SK-N-SH (cell line): ENCODE data around the gene EFCAB6.

Source experiments
- CTCF ChIP-seq: fragments of 200-600 bp; sonication (generic); IDR thresholded peaks from 2 replicates; pipeline ENCODE4 v1.6.1; 2017; ENCODE audit warnings: antibody characterized with exemption, mild to moderate bottlenecking, moderate library complexity
- EP300 ChIP-seq, 2 experiments: IDR thresholded peaks; 2 replicates each; pipeline versions ENCODE4 v1.4.0 to v1.6.1; 2012; ENCODE audit warnings: borderline replicate concordance in 1 of 2, low read depth in 1 of 2, low read length in 1 of 2
- EZH2phosphoT487 ChIP-seq: fragments of 200-600 bp; sonication (generic); IDR thresholded peaks from 2 replicates; pipeline ENCODE4 v1.6.1; 2017; ENCODE audit warnings: low read depth, mixed run types, mild to moderate bottlenecking, antibody characterized with exemption, moderate library complexity, borderline replicate concordance
- FOXJ3 ChIP-seq: sonication (generic); formaldehyde crosslinking; IDR thresholded peaks from 2 replicates; pipeline ENCODE4 v1.5.1; 2020; ENCODE audit warnings: mild to moderate bottlenecking, missing genetic modification reagents
- GABPA ChIP-seq: IDR thresholded peaks from 2 replicates; pipeline ENCODE4 v1.4.0; 2012; ENCODE audit warnings: low read depth, mild to moderate bottlenecking
- NFIC ChIP-seq: IDR thresholded peaks from 2 replicates; pipeline ENCODE4 v1.4.0; 2012; ENCODE audit warnings: borderline replicate concordance
- RAD21 ChIP-seq: IDR thresholded peaks from 2 replicates; pipeline ENCODE4 v1.6.1; 2012; ENCODE audit warnings: mild to moderate bottlenecking, low read length
- RCOR1 ChIP-seq: fragments of 150-350 bp; IDR thresholded peaks from 2 replicates; pipeline ENCODE4 v1.6.1; 2017; ENCODE audit warnings: antibody characterized with exemption, low read length
- REST ChIP-seq: IDR thresholded peaks from 2 replicates; pipeline ENCODE4 v1.6.1; 2012; ENCODE audit warnings: mild to moderate bottlenecking, low read depth, low read length, moderate library complexity
- RFX5 ChIP-seq: IDR thresholded peaks from 2 replicates; pipeline ENCODE4 v1.6.1; 2012; ENCODE audit warnings: mild to moderate bottlenecking, improper control_type of control experiment, low read length
- SIN3A ChIP-seq: IDR thresholded peaks from 2 replicates; pipeline ENCODE4 v1.6.1; 2012; ENCODE audit warnings: low read depth, mild to moderate bottlenecking, low read length, moderate library complexity, borderline replicate concordance
- SMC3 ChIP-seq: IDR thresholded peaks from 2 replicates; pipeline ENCODE4 v1.6.1; 2012; ENCODE audit warnings: low read depth, low read length, improper control_type of control experiment
- USF1 ChIP-seq: IDR thresholded peaks from 2 replicates; pipeline ENCODE4 v1.4.0; 2012; ENCODE audit warnings: low read depth, borderline replicate concordance
- YY1 ChIP-seq: IDR thresholded peaks from 2 replicates; pipeline ENCODE4 v1.4.0; 2012; ENCODE audit warnings: low read depth, mild to moderate bottlenecking

- no peak for TF ChIP-seq CTCF
- no peak for TF ChIP-seq YY1
- TF ChIP-seq RFX5 = no peak
- no peak for TF ChIP-seq RCOR1
- TF ChIP-seq USF1 = no peak
- no peak for TF ChIP-seq NFIC
- no peak for TF ChIP-seq FOXJ3
- TF ChIP-seq EP300 (IDR thresholded peaks at IDR 0.05; ENCODE audit: borderline replicate concordance in 1 of 2, low read depth in 1 of 2, low read length in 1 of 2) = no peak
- TF ChIP-seq SMC3 = no peak
- no peak for TF ChIP-seq RAD21
- TF ChIP-seq EZH2phosphoT487 = no peak
- no peak for TF ChIP-seq REST
- no peak for TF ChIP-seq SIN3A
- no peak for TF ChIP-seq GABPA
Observed at GRCh38 chr22:43532301-43533155, 279.6 kb downstream of the EFCAB6 start.
